Neuron (in vitro differentiated cells): ENCODE data around the gene JMJD8.

Source experiments
- H2AFZ ChIP-seq: one replicate; pipeline ENCODE4 v1.6.1; 2013; ENCODE audit warnings: low read depth, mild to moderate bottlenecking, inconsistent platforms, low read length, moderate library complexity
- H3K27me3 ChIP-seq: one replicate; pipeline ENCODE4 v1.6.1; 2013; ENCODE audit warnings: low read length; ENCODE audit not compliant: insufficient read depth
- H3K36me3 ChIP-seq: one replicate; pipeline ENCODE4 v1.6.1; 2013; ENCODE audit warnings: low read length; ENCODE audit not compliant: insufficient read depth
- H3K4me1 ChIP-seq: one replicate; pipeline ENCODE4 v1.6.1; 2013; ENCODE audit warnings: low read length; ENCODE audit not compliant: insufficient read depth
- H3K4me3 ChIP-seq: 2 replicates; pipeline ENCODE4 v1.5.1; 2013; ENCODE audit warnings: mild to moderate bottlenecking, low read length, moderate library complexity
- H3K9me3 ChIP-seq: one replicate; pipeline ENCODE4 v1.6.1; 2013; ENCODE audit warnings: low read length

Gene JMJD8

DNA sequence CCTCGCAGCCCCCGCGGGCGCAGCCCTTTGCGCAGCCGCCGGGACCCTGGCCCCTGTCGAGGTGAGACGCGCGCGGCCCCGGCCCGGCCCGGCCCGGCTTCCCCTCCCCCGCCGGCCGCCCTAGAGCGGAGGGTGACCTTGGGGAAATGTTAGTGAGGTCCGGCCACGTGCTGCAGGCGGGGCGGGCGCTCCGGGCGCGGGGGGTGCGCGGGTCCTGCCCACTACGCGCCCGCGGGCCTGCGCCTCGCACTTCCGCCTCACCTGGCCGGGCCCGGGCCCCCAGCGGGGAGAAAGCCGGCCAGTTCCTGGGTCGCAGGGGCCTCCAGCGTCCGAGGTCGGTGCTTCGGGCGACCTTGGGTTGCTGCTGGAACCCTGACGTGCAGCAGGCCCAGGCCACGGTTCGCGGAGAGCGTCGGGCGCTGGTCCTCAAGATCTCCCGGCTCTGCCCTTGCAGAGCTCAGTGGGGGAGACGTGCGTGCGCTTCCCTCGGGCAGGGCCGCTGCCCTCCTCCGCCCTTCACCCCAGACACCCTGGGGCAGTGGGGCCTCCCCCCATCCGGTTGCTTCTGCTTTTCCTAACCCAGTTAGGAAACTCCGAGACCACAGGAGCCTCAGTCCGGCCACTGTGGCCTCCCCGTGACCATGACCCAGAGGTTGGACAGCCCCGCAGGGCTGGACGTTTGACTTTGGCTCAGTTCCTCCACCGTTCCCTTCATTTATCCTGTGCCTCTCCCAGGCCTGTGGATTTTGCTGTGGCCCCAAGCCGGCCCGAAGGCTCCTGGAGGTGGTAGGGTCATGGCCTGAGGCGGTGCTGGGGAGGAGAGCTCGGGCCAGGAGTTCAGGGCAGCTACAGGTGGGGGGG, 41.7 kb downstream of the JMJD8 start:
- H3K27me3 ChIP-seq: no peaks in the 10 kb centered on the region
- peak overlapping the region; percentile 62 for H2AFZ ChIP-seq
- no peaks in the 10 kb centered on the region for H3K36me3 ChIP-seq
- peak overlapping the region; percentile 66 for H3K4me3 ChIP-seq
- peaks cover 26% of the 10 kb centered on the region for H3K4me1 ChIP-seq
- H3K9me3 ChIP-seq: no peaks in the 10 kb centered on the region

DNA sequence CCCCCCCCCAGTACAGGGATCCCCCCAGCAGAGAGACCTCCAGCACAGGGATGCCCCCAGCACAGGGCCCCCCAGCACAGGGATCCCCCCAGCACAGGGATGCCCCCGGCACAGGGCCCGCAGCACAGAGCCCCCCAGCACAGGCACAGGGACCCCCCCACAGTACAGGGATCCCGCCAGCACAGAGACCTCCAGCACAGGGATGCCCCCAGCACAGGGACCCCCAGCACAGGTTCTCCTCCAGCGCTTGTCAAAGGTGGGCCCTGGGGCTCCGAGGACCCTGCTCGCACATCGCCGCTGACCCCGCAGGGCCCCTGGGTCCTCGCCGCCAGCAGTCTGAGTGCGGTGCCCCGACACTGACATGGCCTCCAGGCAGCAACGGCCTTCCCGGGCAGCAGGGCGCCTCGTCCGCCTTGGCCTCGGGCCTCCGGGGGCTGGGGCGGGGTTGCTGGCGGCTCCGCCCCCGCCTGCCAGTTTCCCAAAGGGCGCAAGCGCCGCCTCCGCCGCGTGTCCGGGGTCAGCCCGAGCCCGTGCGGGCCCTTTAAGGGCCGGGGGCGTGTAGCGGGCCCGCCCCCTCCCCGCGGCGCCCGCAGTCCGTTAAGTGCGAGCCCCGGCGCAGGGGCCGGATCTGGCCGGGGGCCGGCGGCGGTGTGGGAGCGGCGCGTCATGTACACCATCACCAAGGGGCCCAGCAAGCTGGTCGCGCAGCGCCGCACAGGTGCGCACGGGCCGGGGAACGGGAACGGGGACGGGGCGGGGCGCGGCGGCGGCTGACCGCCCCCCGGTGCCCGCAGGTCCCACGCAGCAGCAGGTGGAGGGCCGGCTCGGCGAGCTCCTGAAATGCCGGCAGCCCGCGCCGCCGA, 42.6 kb downstream of the JMJD8 start, which contains the start of gene MCRIP2:
TSS of gene MCRIP2 (plus strand) at position 503 of the 863 bp plus-strand sequence. CDS start at position 667, 164 bp downstream.
- Histone ChIP-seq H3K4me1 (peaks cover 29% of the 10 kb centered on the region), H2AFZ (peak within 1 kb of the TSS; percentile 62), H3K9me3 (no peaks in the 10 kb centered on the region), H3K27me3 (no peaks in the 10 kb centered on the region), H3K4me3 (peak within 1 kb of the TSS; percentile 66), H3K36me3 (no peaks in the 10 kb centered on the region)

DNA sequence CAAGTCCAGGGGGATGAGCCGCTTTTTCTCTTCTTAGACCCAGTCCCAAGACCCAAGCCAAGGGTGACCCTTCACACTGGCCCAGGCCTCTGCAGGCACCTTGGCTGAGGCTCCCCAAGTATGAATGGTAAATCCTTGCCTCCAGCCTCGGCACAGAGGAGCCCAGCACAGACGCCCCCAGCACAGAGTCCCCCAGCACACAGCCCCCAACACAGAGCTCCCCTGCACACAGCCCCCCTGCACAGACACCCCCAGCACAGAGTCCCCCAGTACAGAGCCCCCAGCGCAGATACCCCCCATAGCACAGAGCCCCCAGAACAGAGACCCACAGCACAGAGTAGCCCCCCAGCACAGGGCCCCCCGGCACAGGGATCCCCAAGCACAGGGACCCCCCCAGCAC, 43.5 kb downstream of the JMJD8 start:
- H2AFZ ChIP-seq: no peak overlapping the region
- H3K36me3 ChIP-seq: no peaks in the 10 kb centered on the region
- H3K4me1 ChIP-seq: peaks cover 30% of the 10 kb centered on the region
- no peaks in the 10 kb centered on the region for H3K27me3 ChIP-seq
- no peak overlapping the region for H3K4me3 ChIP-seq
- H3K9me3 ChIP-seq: no peaks in the 10 kb centered on the region

DNA sequence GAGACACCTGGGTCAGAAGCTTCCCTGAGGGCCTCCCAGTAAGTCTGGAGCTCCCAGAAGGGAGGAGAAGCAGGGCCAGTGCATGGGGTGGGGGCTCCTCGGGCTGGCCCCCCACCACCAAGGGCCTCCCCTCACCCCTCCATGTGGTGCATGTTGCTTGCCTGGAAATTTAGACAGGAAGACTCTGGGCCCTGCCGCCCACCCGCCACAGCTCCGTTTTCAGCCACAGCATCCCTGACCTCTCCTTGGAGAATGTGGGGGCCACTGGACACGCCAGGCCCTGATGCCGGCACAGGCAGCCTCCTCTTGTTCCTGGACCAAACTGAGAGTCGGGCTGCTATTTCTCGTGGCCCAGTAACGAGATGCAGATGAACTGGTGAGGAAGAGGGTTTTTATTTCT, 45.3 kb downstream of the JMJD8 start:
- no peak overlapping the region for H3K4me3 ChIP-seq

DNA sequence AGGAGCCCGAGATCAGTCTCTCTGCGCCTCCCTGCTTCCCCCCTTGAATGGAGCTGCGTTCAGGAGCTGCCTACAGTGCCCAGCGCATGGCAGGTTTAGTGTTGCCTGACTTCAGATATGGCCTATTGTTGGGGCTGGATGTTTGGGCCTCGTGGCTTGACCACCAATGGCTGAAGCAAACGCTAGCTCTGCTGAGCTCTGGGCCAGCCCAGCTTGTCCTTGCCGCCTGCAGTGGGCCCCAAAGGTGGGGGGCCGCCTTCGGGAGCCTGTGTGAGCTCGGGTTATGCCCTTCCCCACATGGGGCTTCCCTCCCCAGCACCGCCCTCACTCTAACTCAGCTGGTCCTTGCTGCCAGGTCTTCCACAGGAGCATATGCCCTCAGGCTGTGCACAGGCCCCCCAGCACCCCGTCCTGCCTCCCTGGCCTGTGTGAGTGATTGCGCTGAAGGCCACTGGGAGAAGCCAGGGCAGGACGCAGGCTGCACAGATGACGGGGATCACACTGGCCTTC, 46.0 kb downstream of the JMJD8 start:
- no peak overlapping the region for H3K4me3 ChIP-seq
- H3K36me3 ChIP-seq: peaks cover 12% of the 10 kb centered on the region
- no peaks in the 10 kb centered on the region for H3K27me3 ChIP-seq

More for the DNA sequence above, 45.3 kb downstream of the JMJD8 start:
- H3K9me3 ChIP-seq: no peaks in the 10 kb centered on the region
- H3K4me1 ChIP-seq: peaks cover 40% of the 10 kb centered on the region
- no peaks in the 10 kb centered on the region for H3K27me3 ChIP-seq
- H2AFZ ChIP-seq: no peak overlapping the region
- peaks cover 7% of the 10 kb centered on the region for H3K36me3 ChIP-seq

DNA sequence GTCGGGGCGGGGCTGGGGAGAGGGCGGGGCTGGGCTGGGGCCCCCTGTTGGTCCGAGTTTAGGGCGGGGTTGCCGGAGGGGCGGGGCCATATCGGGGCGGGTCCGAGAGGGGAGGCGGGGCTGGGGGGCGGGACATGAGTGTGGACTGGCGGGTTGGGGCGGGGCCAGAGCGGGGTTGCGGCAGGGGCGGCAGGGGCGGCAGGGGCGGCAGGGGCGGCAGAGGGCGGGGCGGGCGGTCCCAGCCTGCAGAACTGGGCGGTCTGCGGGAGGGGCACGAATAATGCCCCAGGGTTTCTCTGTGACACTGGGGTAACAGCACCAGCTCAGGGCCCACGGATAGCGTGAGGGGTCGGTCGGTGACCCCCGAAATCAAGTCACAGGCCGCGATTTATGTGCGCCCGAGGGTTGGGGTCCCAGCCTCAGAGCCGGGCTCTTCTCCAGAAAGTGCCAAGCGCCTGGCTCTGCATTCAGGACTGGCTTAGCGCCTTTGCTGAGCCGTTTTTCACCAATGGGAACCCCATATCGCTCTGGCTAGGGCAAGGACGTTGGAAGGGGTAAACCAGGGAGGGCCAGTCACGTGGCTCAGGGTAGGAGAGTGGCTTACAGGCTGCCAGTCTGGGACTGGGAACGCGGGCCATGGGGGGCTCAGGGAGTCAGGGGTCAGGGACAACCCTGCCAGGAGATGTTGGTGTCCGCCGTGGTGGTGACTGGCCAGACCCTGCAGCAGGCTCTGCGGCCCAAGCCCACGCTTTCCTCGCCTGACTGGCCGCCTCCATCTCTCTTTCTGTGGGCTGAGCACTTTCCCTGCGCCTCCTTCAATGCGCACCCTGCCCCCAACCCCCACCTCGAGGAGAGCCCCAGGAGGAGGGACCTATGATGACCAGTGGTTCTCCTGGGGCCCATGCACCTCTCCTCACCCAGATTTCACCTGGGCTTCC, 46.8 kb downstream of the JMJD8 start:
- Histone ChIP-seq H3K27me3 (no peaks in the 10 kb centered on the region), H3K9me3 (no peaks in the 10 kb centered on the region), H2AFZ (no peak overlapping the region), H3K4me1 (peaks cover 38% of the 10 kb centered on the region), H3K36me3 (peaks cover 17% of the 10 kb centered on the region), H3K4me3 (peak overlapping the region; percentile 74)

More for the DNA sequence above, 46.0 kb downstream of the JMJD8 start:
- no peaks in the 10 kb centered on the region for H3K9me3 ChIP-seq
- H3K4me1 ChIP-seq: peaks cover 40% of the 10 kb centered on the region
- no peak overlapping the region for H2AFZ ChIP-seq

DNA sequence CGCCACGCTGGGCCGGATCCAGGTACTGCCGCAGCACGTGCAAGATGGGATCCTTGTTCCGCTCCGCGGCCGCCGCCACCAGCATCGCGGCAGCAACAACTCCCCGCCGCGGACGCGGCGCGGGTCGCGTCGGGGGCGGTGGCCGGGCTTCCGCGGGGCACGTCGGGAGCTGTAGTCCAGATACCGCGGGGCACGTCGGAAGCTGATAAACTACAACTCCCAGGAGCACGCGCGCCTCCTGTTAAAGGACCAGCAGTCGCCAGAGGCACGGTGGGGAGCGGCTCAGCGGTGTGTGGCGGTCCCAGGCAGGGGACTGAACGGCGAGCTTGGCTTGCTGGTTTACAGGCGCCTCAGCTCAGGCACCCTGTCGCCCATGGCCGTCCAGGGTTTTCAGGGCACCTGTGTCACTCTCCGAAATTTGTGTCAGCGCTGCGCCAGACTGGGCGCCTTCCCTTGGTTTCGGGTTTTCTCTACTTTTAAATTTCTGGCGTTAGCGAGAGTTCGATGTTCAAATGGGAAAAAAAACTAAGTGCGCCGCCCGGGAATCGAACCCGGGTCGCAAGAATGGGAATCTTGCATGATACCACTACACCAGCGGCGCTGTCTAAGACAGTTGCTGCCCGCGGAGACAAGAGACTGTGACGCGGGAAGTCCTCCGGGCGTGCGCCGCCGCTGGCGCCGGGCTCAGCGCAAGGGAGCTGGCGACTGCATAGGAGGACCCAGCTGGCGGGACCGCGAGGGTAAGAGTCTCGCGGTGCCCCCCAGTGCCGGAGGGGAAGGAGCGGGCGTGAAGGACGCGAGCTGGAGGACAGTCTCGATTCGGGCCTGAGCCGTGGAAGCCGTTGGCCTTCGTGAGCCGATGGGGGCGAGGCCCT, 47.7 kb downstream of the JMJD8 start, which contains the start of gene METTL26:
TSS of gene METTL26 (minus strand) at position 100 of the 875 bp plus-strand sequence. CDS start at position 85, 15 bp downstream.
- peak within 1 kb of the TSS; percentile 6 for H2AFZ ChIP-seq
- H3K27me3 ChIP-seq: no peaks in the 10 kb centered on the region
- peaks cover 17% of the 10 kb centered on the region for H3K36me3 ChIP-seq
- H3K4me3 ChIP-seq: peak within 1 kb of the TSS; percentile 74
- peaks cover 36% of the 10 kb centered on the region for H3K4me1 ChIP-seq
- H3K9me3 ChIP-seq: no peaks in the 10 kb centered on the region

DNA sequence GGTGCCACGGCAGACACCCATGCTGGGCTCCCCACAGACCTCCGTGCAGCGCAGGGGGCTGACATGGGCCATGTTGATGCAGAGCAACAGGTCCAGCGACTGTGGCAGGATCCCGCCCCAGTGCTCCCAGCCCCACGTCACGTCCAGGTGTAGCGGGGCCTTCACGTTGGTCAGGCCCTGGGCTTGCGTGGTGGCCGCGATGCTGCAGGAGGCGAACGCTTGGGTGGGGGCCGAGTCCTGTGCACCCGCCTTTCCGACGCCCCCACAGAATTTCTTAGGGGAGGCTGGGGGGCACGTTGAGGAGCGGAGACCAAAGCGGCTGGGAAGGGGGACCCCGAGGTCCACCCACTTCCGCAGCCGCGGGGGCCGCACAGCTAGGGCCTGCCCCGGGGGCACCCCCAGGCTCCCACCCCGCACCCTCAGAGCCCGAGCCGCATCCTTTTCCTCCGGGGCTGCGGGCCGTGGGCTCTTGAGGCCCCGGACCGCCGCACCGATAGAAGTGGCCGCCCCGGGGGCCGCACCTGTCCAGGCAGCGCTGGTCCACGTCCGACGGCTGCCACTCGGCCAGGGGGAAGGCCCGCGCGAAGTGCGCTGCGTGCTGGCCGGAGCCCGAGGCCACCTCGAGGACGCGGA, 48.4 kb downstream of the JMJD8 start:
- peak overlapping the region; percentile 74 for H3K4me3 ChIP-seq

DNA sequence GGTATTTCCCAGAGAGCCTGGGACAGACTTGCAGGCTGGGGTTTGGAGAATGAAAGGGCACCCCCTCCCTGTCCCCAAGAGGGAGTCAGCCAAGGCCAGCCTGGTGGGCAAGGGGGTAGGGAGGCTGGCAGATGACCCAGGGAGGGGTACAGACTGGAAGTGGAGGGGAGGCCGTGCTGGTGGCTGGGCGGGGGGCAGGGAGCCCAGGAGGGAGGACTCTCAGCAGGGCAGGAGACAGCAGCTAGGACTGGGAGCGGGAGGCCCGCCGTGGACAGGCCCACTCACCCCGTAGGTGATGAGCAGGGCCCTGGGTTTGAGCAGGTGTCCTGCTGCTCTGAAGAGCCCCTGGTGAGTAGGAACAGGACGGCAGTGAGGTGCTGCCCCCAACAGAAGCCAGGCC, 49.1 kb downstream of the JMJD8 start:
- Histone ChIP-seq H2AFZ (no peak overlapping the region), H3K9me3 (no peaks in the 10 kb centered on the region), H3K4me3 (peak overlapping the region; percentile 74), H3K36me3 (peaks cover 17% of the 10 kb centered on the region), H3K4me1 (peaks cover 45% of the 10 kb centered on the region), H3K27me3 (no peaks in the 10 kb centered on the region)

More for the DNA sequence above, 48.4 kb downstream of the JMJD8 start:
- H3K36me3 ChIP-seq: peaks cover 17% of the 10 kb centered on the region
- no peaks in the 10 kb centered on the region for H3K27me3 ChIP-seq
- H2AFZ ChIP-seq: peak overlapping the region; percentile 6
- peaks cover 38% of the 10 kb centered on the region for H3K4me1 ChIP-seq
- no peaks in the 10 kb centered on the region for H3K9me3 ChIP-seq

DNA sequence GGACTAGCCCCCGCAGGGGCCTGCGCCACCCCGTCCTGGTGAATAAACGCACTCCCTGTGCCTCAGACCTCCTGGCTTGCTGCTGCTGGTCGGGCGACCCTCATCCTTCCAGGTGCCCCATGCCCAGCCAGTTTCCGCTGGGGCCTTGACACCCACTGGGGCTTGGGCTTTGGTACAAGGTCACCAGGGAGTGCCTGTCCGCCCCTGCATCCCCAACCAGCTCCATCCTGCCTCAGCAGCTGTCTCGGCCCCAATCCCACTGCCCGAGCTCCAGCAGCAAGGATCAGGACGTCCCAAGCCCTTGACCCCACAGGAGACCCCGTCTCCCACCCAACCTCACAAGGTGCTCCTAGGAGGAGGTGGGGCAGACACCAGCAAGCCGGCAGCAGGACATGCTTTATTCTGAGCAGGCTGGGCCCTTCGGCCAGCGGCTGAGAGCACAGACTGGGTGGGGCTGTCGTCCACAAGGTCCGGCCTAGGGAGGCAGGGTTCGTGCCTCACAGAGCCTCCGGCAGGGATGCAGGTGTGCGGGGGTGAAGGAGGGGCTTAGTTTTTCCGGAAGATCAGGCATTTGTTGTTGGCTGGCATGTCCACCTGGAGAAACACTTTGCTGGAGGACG, 50.0 kb downstream of the JMJD8 start:
- H3K4me3 ChIP-seq: no peak overlapping the region
- H3K4me1 ChIP-seq: peaks cover 53% of the 10 kb centered on the region
- H3K36me3 ChIP-seq: peaks cover 17% of the 10 kb centered on the region
- no peaks in the 10 kb centered on the region for H3K9me3 ChIP-seq
- no peaks in the 10 kb centered on the region for H3K27me3 ChIP-seq
- no peak overlapping the region for H2AFZ ChIP-seq
